ENCODE results near the gene JARID2. TPM values are rescaled to one million over a fixed set of nuclear protein-coding genes. Genes with fewer than 3 reads are reported as not detected.

JARID2 gene
- total and polyA plus RNA-seq, 9 of the 15 experiments (the other 6 are each of a cell fraction or from before 2014, with no cell fraction given): 5.0 to 29.0 (median 15.6) TPM

DNA sequence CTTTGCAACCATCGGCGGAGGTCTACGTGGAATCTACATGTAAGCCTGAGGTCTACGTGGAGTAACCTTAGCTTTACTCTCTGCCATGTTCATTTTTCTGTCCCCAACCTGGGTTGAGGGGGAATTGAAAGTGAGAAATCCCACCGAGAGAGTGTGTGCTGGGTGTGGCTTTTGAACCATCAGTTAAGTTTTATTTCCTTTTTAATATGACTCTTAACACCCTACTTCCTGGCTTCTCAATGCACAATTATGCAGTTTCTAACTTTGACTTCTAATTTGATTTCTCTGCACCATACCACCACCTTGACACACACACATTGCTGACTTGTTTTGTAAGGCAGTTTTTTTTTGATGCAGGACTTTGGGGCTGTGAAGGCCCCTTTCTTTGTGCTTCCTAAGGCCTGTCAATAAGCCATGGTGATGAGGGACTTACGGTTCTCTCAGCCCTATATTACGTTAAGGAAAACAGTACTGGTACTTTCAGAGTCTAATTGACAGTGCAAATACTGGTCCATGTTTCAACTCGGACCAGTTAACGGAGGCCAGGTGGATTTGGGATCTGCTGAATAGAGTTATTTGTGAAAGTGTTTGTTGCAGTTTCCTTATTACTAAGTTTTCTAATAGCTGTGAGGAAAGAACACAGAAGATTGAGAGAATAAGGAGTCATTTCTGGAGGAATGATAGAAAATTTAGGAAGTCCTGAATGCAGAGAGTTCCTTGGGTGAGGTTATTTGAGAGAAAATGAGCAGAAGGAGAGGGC, 206.5 kb downstream of the JARID2 start:
- Histone ChIP-seq H3K4me2 (ENCODE audit: insufficient read depth, low read length) (no peak overlapping the region), H3K4me1 (replicated peaks in 1 of 2; ENCODE audit: control insufficient read depth in 2 of 2, insufficient read depth in 2 of 2, low read length in 2 of 2) (no peaks in the 10 kb centered on the region; a peak in 1 of 5 replicates), H3K36me3 (ENCODE audit: control insufficient read depth, insufficient read depth, low read length) (peaks cover 31% of the 10 kb centered on the region), H3K4me3 (no peak overlapping the region), H3K9me3 (replicated peaks; ENCODE audit: control insufficient read depth, insufficient read depth, low read depth, low read length) (no peaks in the 10 kb centered on the region), H4K20me1 (replicated peaks; ENCODE audit: control insufficient read depth, insufficient read depth, low read length) (0 out of 2 replicates have a peak, but pooled peaks cover 13% of the 10 kb centered on the region), H3K79me2 (ENCODE audit: control insufficient read depth, insufficient read depth, low read length) (peaks cover 27% of the 10 kb centered on the region), H3K27ac (ENCODE audit: extremely low read depth, low read depth, low read length) (no peak overlapping the region), H3K9ac (ENCODE audit: insufficient read depth in 1 of 2, low read depth in 2 of 2, low read length in 2 of 2) (no peak overlapping the region), H2AFZ (ENCODE audit: low read depth, low read length) (no peak overlapping the region), H3K9me1 (ENCODE audit: control insufficient read depth, insufficient read depth, low read length) (no peaks in the 10 kb centered on the region), H3K27me3 (ENCODE audit: control insufficient read depth in 2 of 2, insufficient read depth in 2 of 2, low read length in 2 of 2) (no peaks in the 10 kb centered on the region)
- in situ Hi-C loops (cut with MboI) (no loop called here), intact Hi-C loops (cut with micrococcal nuclease) (no loop called here)
- ChIA-PET POLR2A (no interaction called here), CTCF (ENCODE audit: low intra/inter-chr PET ratio) (no interaction called here)
- no peak for FAIRE-seq
- ATAC-seq: no peak
- DNase-seq (ENCODE audit: extremely low read depth in 1 of 4, low spot score in 3 of 4): no peak
- BruUV-seq (replicated peaks): no TSS peak
- 87% methylated on average over 9 of the region's 9 CpGs for WGBS (ENCODE audit: insufficient coverage, low coverage, missing lambda C conversion rate)
- TF ChIP-seq CBFB (CRISPR knock-in tag; IDR thresholded peaks at IDR 0.05) (no peak), HNRNPLL (IDR thresholded peaks at IDR 0.05; ENCODE audit: low read depth, low read length, poor library complexity, severe bottlenecking) (no peak), MAFF (IDR thresholded peaks at IDR 0.05; ENCODE audit: low read length) (no peak), IRF9 (tag; IDR thresholded peaks at IDR 0.05) (no peak), HNRNPUL1 (IDR thresholded peaks at IDR 0.05; ENCODE audit: low read length) (no peak), MTA2 (IDR thresholded peaks at IDR 0.05; ENCODE audit: low read depth) (no peak), TEAD2 (tag; IDR thresholded peaks at IDR 0.05) (no peak), ZSCAN29 (IDR thresholded peaks at IDR 0.05) (no peak), CTBP1 (IDR thresholded peaks at IDR 0.05; ENCODE audit: borderline replicate concordance) (no peak), SNAPC5 (CRISPR knock-in tag; IDR thresholded peaks at IDR 0.05) (no peak), POU5F1 (IDR thresholded peaks at IDR 0.05; ENCODE audit: borderline replicate concordance, low read depth, low read length, partially characterized antibody) (no peak)
- TF ChIP-seq, protein P1, sequence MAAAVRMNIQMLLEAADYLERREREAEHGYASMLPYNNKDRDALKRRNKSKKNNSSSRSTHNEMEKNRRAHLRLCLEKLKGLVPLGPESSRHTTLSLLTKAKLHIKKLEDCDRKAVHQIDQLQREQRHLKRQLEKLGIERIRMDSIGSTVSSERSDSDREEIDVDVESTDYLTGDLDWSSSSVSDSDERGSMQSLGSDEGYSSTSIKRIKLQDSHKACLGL (CRISPR knock-in tag; IDR thresholded peaks at IDR 0.05; ENCODE audit: borderline replicate concordance, poor library complexity, severe bottlenecking): no peak
- TF ChIP-seq, protein P2, sequence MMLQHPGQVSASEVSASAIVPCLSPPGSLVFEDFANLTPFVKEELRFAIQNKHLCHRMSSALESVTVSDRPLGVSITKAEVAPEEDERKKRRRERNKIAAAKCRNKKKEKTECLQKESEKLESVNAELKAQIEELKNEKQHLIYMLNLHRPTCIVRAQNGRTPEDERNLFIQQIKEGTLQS (IDR thresholded peaks at IDR 0.05): no peak
- TF ChIP-seq, protein P2 (CRISPR knock-in tag; conservative IDR thresholded peaks at IDR 0.05): no peak

Measured in K562 (cell line).